Thoracic aorta (tissue), 2 donors: ENCODE results near the gene MORN1. TPM values are rescaled to one million over a fixed set of nuclear protein-coding genes. Genes with fewer than 3 reads are reported as not detected.

ENCODE experiments used
- ATAC-seq: fragments of 150-250 bp; one replicate; pipeline ENCODE4 v1.8.0; 2017; ENCODE audit warnings: low read depth; ENCODE audit not compliant: insufficient number of reproducible peaks, low FRiP score
- DNase-seq: peaks from one replicate; pipeline ENCODE4 v3.0.0-alpha.2; 2020; ENCODE audit warnings: low spot score
- H3K27ac ChIP-seq, 2 donors: fragments of 200-600 bp; sonication (generic); 1 replicate in 1 of 2; 2 replicates in 1 of 2; pipeline ENCODE4 v1.5.1; 2016; ENCODE audit warnings: mild to moderate bottlenecking in 2 of 2, moderate library complexity in 2 of 2
- H3K27me3 ChIP-seq: fragments of 200-600 bp; sonication (generic); replicated peaks from 2 replicates; pipeline ENCODE4 v1.6.0; 2016; ENCODE audit warnings: mild to moderate bottlenecking; ENCODE audit not compliant: insufficient read depth
- H3K36me3 ChIP-seq: fragments of 200-600 bp; sonication (generic); one replicate; pipeline ENCODE4 v1.5.1; 2016
- H3K4me1 ChIP-seq, 2 donors: fragments of 200-600 bp; sonication (generic); 1 replicate in 1 of 2; 2 replicates in 1 of 2; pipeline versions ENCODE4 v1.5.1 to v1.6.0; 2016; ENCODE audit warnings: low read depth in 2 of 2, mild to moderate bottlenecking in 1 of 2; ENCODE audit not compliant: control insufficient read depth in 1 of 2
- H3K4me3 ChIP-seq: fragments of 200-600 bp; sonication (generic); 2 replicates; pipeline ENCODE4 v1.5.1; 2016; ENCODE audit warnings: mild to moderate bottlenecking
- H3K9me3 ChIP-seq: fragments of 200-600 bp; sonication (generic); 2 replicates; pipeline ENCODE4 v1.5.1; 2016
- CTCF ChIP-seq: fragments of 200-600 bp; sonication (generic); IDR thresholded peaks from one replicate; pipeline ENCODE4 v1.5.1; 2019; ENCODE audit warnings: antibody characterized with exemption
- total RNA-seq, 2 donors: library from RNA; depleted of rRNA; stranded (reverse); fragments of >200 nt; gene quantifications; one replicate each; pipeline versions ENCODE4 v1.1.0 to v1.2.3, GENCODE V29; 2016

The MORN1 gene
- total RNA-seq, 2 donors from 2014 or later, result 7.1 to 13.8 TPM

- ATAC-seq, result no peak
- Histone ChIP-seq H3K36me3 (no peaks in the 10 kb centered on the region), H3K27ac (no peak overlapping the region), H3K4me1 (peaks cover 3 to 10% of the 10 kb centered on the region in 2 donors), H3K27me3 (no peaks in the 10 kb centered on the region), H3K9me3 (no peaks in the 10 kb centered on the region), H3K4me3 (no peak overlapping the region)
- no peak for DNase-seq
- no peak for TF ChIP-seq CTCF
These were observed 14.3 kb downstream of the MORN1 start for GRCh38 chr1:2376931-2377672.

- Histone ChIP-seq H3K4me3 (no peak overlapping the region), H3K4me1 (peaks cover 1 to 2% of the 10 kb centered on the region in 2 donors), H3K27me3 (no peaks in the 10 kb centered on the region), H3K36me3 (no peaks in the 10 kb centered on the region), H3K27ac (no peak overlapping the region), H3K9me3 (no peaks in the 10 kb centered on the region)
- DNase-seq (no peak), ATAC-seq (no peak)
- no peak for TF ChIP-seq CTCF
These were observed 15.1 kb downstream of the MORN1 start for GRCh38 chr1:2376261-2376741.

GRCh38 chr1:2375923-2376260 is 15.5 kb downstream of the MORN1 start:
- H3K4me3 ChIP-seq, result no peak overlapping the region
- no peak overlapping the region for H3K27ac ChIP-seq
- no peaks in the 10 kb centered on the region for H3K36me3 ChIP-seq
- H3K4me1 ChIP-seq, result no peaks in the 10 kb centered on the region
- DNase-seq, result no peak
- H3K27me3 ChIP-seq, result no peaks in the 10 kb centered on the region
- H3K9me3 ChIP-seq, result no peaks in the 10 kb centered on the region
- no peak for TF ChIP-seq CTCF
- no peak for ATAC-seq

GRCh38 chr1:2375246-2375922 is 16.0 kb downstream of the MORN1 start:
- H3K27ac ChIP-seq, result no peak overlapping the region

More at GRCh38 chr1:2375246-2375922, 16.0 kb downstream of the MORN1 start:
- H3K27me3 ChIP-seq, result no peaks in the 10 kb centered on the region
- no peaks in the 10 kb centered on the region for H3K36me3 ChIP-seq
- no peak overlapping the region for H3K4me3 ChIP-seq
- ATAC-seq (no peak), DNase-seq (no peak)
- no peaks in the 10 kb centered on the region for H3K4me1 ChIP-seq
- H3K9me3 ChIP-seq, result no peaks in the 10 kb centered on the region
- no peak for TF ChIP-seq CTCF
